Osteoblast (primary cell): Measurements from ENCODE around the gene TGFBI. TPM values are rescaled to one million over a fixed set of nuclear protein-coding genes. Genes with fewer than 3 reads are reported as not detected.

Experiments used
- DNase-seq: peaks from one replicate; pipeline ENCODE4 v3.0.0; 2011; ENCODE audit warnings: low spot score, mixed read lengths; ENCODE audit not compliant: insufficient read length; ENCODE audit errors: missing footprints
- H2AFZ ChIP-seq: 2 replicates; pipeline ENCODE4 v1.6.0; 2011; ENCODE audit warnings: mild to moderate bottlenecking, low read length
- H3K27ac ChIP-seq: 2 replicates; pipeline ENCODE4 v1.5.1; 2011; ENCODE audit warnings: mild to moderate bottlenecking, low read depth, low read length, moderate library complexity
- H3K27me3 ChIP-seq: 2 replicates; pipeline ENCODE4 v1.6.0; 2012; ENCODE audit warnings: mild to moderate bottlenecking, control low read depth, inconsistent platforms, low read length, moderate library complexity; ENCODE audit not compliant: insufficient read depth
- H3K36me3 ChIP-seq: 2 replicates; pipeline ENCODE4 v1.5.1; 2011; ENCODE audit warnings: mild to moderate bottlenecking, low read length, control low read depth, moderate library complexity; ENCODE audit not compliant: insufficient read depth
- H3K4me1 ChIP-seq: 2 replicates; pipeline ENCODE4 v1.5.1; 2011; ENCODE audit warnings: mild to moderate bottlenecking, low read length, control low read depth, moderate library complexity; ENCODE audit not compliant: insufficient read depth
- H3K4me2 ChIP-seq: 2 replicates; pipeline ENCODE4 v1.6.0; 2011; ENCODE audit warnings: mild to moderate bottlenecking, low read length; ENCODE audit not compliant: insufficient read depth
- H3K4me3 ChIP-seq: fragments of 200-600 bp; sonication (generic); 3 replicates; pipeline ENCODE4 v1.5.1; 2012; ENCODE audit warnings: mild to moderate bottlenecking, low read length, inconsistent platforms; ENCODE audit not compliant: insufficient read depth
- H3K79me2 ChIP-seq: 2 replicates; pipeline ENCODE4 v1.6.0; 2012; ENCODE audit warnings: mild to moderate bottlenecking, low read length, control low read depth, inconsistent platforms; ENCODE audit not compliant: insufficient read depth
- H3K9me3 ChIP-seq: 2 replicates; pipeline ENCODE4 v1.5.1; 2011; ENCODE audit warnings: low read depth, low read length, control low read depth
- H4K20me1 ChIP-seq: 2 replicates; pipeline ENCODE4 v1.6.0; 2012; ENCODE audit warnings: mild to moderate bottlenecking, low read length, control low read depth; ENCODE audit not compliant: insufficient read depth
- CTCF ChIP-seq: IDR thresholded peaks from 2 replicates; pipeline ENCODE4 v1.5.1; 2011; ENCODE audit warnings: mild to moderate bottlenecking, low read depth, low read length, moderate library complexity; ENCODE audit errors: extremely low read depth
- total RNA-seq: library from RNA; depleted of rRNA; stranded (reverse); fragments of >200 nt; gene quantifications from 2 replicates; pipeline ENCODE4 v1.2.3, GENCODE V29; 2012

Gene TGFBI
- total RNA-seq, 1 donor = 1,700 TPM

GRCh38 chr5:136094913-136095641 lies 66.3 kb downstream of the TGFBI start:
- Histone ChIP-seq H2AFZ (no peak overlapping the region), H3K27me3 (peaks cover 18% of the 10 kb centered on the region), H3K9me3 (no peaks in the 10 kb centered on the region), H4K20me1 (no peaks in the 10 kb centered on the region), H3K36me3 (no peaks in the 10 kb centered on the region), H3K4me3 (no peak overlapping the region), H3K27ac (no peak overlapping the region), H3K4me1 (no peaks in the 10 kb centered on the region), H3K4me2 (no peak overlapping the region), H3K79me2 (no peaks in the 10 kb centered on the region)
- no peak for DNase-seq
- no peak for TF ChIP-seq CTCF

- no peaks in the 10 kb centered on the region for H3K79me2 ChIP-seq
- H3K9me3 ChIP-seq = no peaks in the 10 kb centered on the region
- H3K27me3 ChIP-seq = peaks cover 22% of the 10 kb centered on the region
- no peak for DNase-seq
- no peaks in the 10 kb centered on the region for H4K20me1 ChIP-seq
- no peak for TF ChIP-seq CTCF
- no peaks in the 10 kb centered on the region for H3K4me1 ChIP-seq
- H3K27ac ChIP-seq = no peak overlapping the region
- H3K4me2 ChIP-seq = no peak overlapping the region
- H3K36me3 ChIP-seq = no peaks in the 10 kb centered on the region
- H2AFZ ChIP-seq = no peak overlapping the region
- H3K4me3 ChIP-seq = no peak overlapping the region
Measured at GRCh38 chr5:136098176-136098575, 69.4 kb downstream of the TGFBI start.

- TF ChIP-seq CTCF = no peak
- DNase-seq = no peak
- Histone ChIP-seq H4K20me1 (no peaks in the 10 kb centered on the region), H3K27me3 (peaks cover 20% of the 10 kb centered on the region), H3K4me1 (no peaks in the 10 kb centered on the region), H3K79me2 (no peaks in the 10 kb centered on the region), H3K4me2 (no peak overlapping the region), H2AFZ (no peak overlapping the region), H3K4me3 (no peak overlapping the region), H3K9me3 (no peaks in the 10 kb centered on the region), H3K36me3 (no peaks in the 10 kb centered on the region), H3K27ac (no peak overlapping the region)
Measured at GRCh38 chr5:136099870-136100269, 71.1 kb downstream of the TGFBI start.

- H3K36me3 ChIP-seq = no peaks in the 10 kb centered on the region
- no peaks in the 10 kb centered on the region for H4K20me1 ChIP-seq
- H3K4me2 ChIP-seq = no peak overlapping the region
- no peak overlapping the region for H3K27ac ChIP-seq
- TF ChIP-seq CTCF = no peak
- peaks cover 20% of the 10 kb centered on the region for H3K27me3 ChIP-seq
- no peak overlapping the region for H2AFZ ChIP-seq
- H3K9me3 ChIP-seq = no peaks in the 10 kb centered on the region
- no peak overlapping the region for H3K4me3 ChIP-seq
- H3K4me1 ChIP-seq = no peaks in the 10 kb centered on the region
- H3K79me2 ChIP-seq = no peaks in the 10 kb centered on the region
- DNase-seq = no peak
Measured at GRCh38 chr5:136101884-136102283, 73.1 kb downstream of the TGFBI start.
